Measurements from ENCODE around the gene STX1B.

The STX1B gene

GRCh38 chr16:30972872-30973271, 37.6 kb downstream of the STX1B start:
- DNase-seq, result no peak

GRCh38 chr16:30971298-30971697, 39.1 kb downstream of the STX1B start:
- no peak for DNase-seq

- no peak for DNase-seq
Observed at GRCh38 chr16:30969246-30969842, 41.1 kb downstream of the STX1B start.

- DNase-seq, result no peak
Observed at GRCh38 chr16:30967795-30968194, 42.6 kb downstream of the STX1B start.

- DNase-seq, result no peak
Observed at GRCh38 chr16:30966033-30966619, 44.3 kb downstream of the STX1B start.

- no peak for DNase-seq
Observed at GRCh38 chr16:30965436-30965835, 45.0 kb downstream of the STX1B start.

GRCh38 chr16:30964574-30965226, 45.7 kb downstream of the STX1B start:
- DNase-seq, result no peak

GRCh38 chr16:30963925-30964511, 46.4 kb downstream of the STX1B start:
- no peak for DNase-seq

- no peak for DNase-seq
Observed at GRCh38 chr16:30961384-30961783, 49.1 kb downstream of the STX1B start.

GRCh38 chr16:30958175-30959079, 52.0 kb downstream of the STX1B start:
- DNase-seq, result no peak

GRCh38 chr16:30957456-30958174, 52.8 kb downstream of the STX1B start, which contains the start of gene SETD1A:
Gene SETD1A (plus strand): TSS chr16:30957754. CDS start chr16:30958732, 978 bp downstream.
- DNase-seq, result peak; percentile 96

- DNase-seq, result peak; percentile 93
Observed at GRCh38 chr16:30956601-30957455, 53.6 kb downstream of the STX1B start.

GRCh38 chr16:30954993-30955392, 55.4 kb downstream of the STX1B start:
- DNase-seq, result no peak

- peak; percentile 61 for DNase-seq
Observed at GRCh38 chr16:30953511-30954124, 56.8 kb downstream of the STX1B start.

- no peak for DNase-seq
Observed at GRCh38 chr16:30953111-30953510, 57.3 kb downstream of the STX1B start.

- DNase-seq, result no peak
Observed at GRCh38 chr16:30951750-30952149, 58.7 kb downstream of the STX1B start.

GRCh38 chr16:30951193-30951592, 59.2 kb downstream of the STX1B start:
- no peak for DNase-seq

GRCh38 chr16:30950516-30951065, 59.8 kb downstream of the STX1B start:
- no peak for DNase-seq

GRCh38 chr16:30949650-30950515, 60.6 kb downstream of the STX1B start:
- no peak for DNase-seq

Measured in activated CD8-positive, alpha-beta memory T cell treated with anti-CD3 and anti-CD28 coated beads, Interleukin-2, amount 50 U/mL, for 4 hours (primary cell).